Gastroesophageal sphincter (tissue), 4 donors: Measurements from ENCODE around the gene KAT6B. TPM values are rescaled to one million over a fixed set of nuclear protein-coding genes. Genes with fewer than 3 reads are reported as not detected.

Experiments
- ATAC-seq: fragments of 150-250 bp; one replicate; pipeline ENCODE4 v1.9.1; 2016; ENCODE audit warnings: mild to moderate bottlenecking, moderate library complexity
- H3K27ac ChIP-seq, 4 donors: fragments of 200-600 bp; sonication (generic) in 3 of 4; 1 replicate in 3 of 4; 2 replicates in 1 of 4; pipeline ENCODE4 v1.5.1; 2016 to 2019
- H3K27me3 ChIP-seq: fragments of 200-600 bp; sonication (generic); one replicate; pipeline ENCODE4 v1.5.1; 2019
- H3K36me3 ChIP-seq, 2 donors: fragments of 200-600 bp; sonication (generic); one replicate each; pipeline ENCODE4 v1.5.1; 2019; ENCODE audit warnings: control low read depth in 1 of 2
- H3K4me1 ChIP-seq, 3 donors: fragments of 200-600 bp; sonication (generic); 1 replicate in 2 of 3; 2 replicates in 1 of 3; pipeline ENCODE4 v1.5.1; 2016 to 2019; ENCODE audit warnings: control low read depth in 2 of 3
- H3K4me3 ChIP-seq, 2 donors: fragments of 200-600 bp; sonication (generic); one replicate each; pipeline ENCODE4 v1.5.1; 2019; ENCODE audit warnings: mild to moderate bottlenecking in 1 of 2, moderate library complexity in 1 of 2
- H3K9me3 ChIP-seq, 3 donors: fragments of 200-600 bp; sonication (generic); one replicate each; pipeline ENCODE4 v1.5.1; 2017 to 2019; ENCODE audit warnings: control low read depth in 2 of 3
- EP300 ChIP-seq: sonication (generic); formaldehyde crosslinking; IDR thresholded peaks from one replicate; pipeline ENCODE4 v1.6.1; 2017; ENCODE audit warnings: antibody characterized with exemption, mild to moderate bottlenecking
- POLR2A ChIP-seq, 2 donors: fragments of 450-650 bp; IDR thresholded peaks; one replicate each; pipeline ENCODE4 v1.6.1; 2017; ENCODE audit warnings: antibody characterized with exemption in 2 of 2, mild to moderate bottlenecking in 2 of 2, moderate library complexity in 1 of 2
- POLR2AphosphoS5 ChIP-seq: sonication (generic); formaldehyde crosslinking; IDR thresholded peaks from one replicate; pipeline ENCODE4 v1.6.1; 2017; ENCODE audit warnings: antibody characterized with exemption
- WGBS, 2 donors: methylation state at CpG; one replicate each; pipeline ENCODE4 v1.1.5; 2018; ENCODE audit warnings: low coverage in 1 of 2; 5-methylcytosine and 5-hydroxymethylcytosine counted together
- total RNA-seq, 4 donors: library from RNA; depleted of rRNA; stranded (reverse); fragments of >200 nt; gene quantifications; one replicate each; pipeline ENCODE4 v1.1.0, GENCODE V29; 2016
- TF ChIP-seq, protein P1 (sequence below), 4 experiments: fragments of 200-600 bp in 2 of 4; fragments of 450-650 bp in 2 of 4; sonication (generic) in 1 of 4; IDR thresholded peaks; one replicate each; pipeline ENCODE4 v1.5.1; 2017 to 2019; ENCODE audit warnings: antibody characterized with exemption in 4 of 4, mild to moderate bottlenecking in 2 of 4, moderate library complexity in 2 of 4

The KAT6B gene
- total RNA-seq, 4 donors from 2014 or later = 35.8 to 107 (median 82.9) TPM

GRCh38 chr10:75071756-75072155 is 245.4 kb downstream of the KAT6B start:
- no peaks in the 10 kb centered on the region for H3K9me3 ChIP-seq
- no peak overlapping the region for H3K27ac ChIP-seq
- TF ChIP-seq POLR2AphosphoS5 (no peak), EP300 (no peak), POLR2A (IDR thresholded peaks at IDR 0.05) (no peak)
- TF ChIP-seq, protein P1, sequence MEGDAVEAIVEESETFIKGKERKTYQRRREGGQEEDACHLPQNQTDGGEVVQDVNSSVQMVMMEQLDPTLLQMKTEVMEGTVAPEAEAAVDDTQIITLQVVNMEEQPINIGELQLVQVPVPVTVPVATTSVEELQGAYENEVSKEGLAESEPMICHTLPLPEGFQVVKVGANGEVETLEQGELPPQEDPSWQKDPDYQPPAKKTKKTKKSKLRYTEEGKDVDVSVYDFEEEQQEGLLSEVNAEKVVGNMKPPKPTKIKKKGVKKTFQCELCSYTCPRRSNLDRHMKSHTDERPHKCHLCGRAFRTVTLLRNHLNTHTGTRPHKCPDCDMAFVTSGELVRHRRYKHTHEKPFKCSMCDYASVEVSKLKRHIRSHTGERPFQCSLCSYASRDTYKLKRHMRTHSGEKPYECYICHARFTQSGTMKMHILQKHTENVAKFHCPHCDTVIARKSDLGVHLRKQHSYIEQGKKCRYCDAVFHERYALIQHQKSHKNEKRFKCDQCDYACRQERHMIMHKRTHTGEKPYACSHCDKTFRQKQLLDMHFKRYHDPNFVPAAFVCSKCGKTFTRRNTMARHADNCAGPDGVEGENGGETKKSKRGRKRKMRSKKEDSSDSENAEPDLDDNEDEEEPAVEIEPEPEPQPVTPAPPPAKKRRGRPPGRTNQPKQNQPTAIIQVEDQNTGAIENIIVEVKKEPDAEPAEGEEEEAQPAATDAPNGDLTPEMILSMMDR (IDR thresholded peaks at IDR 0.05) = no peak
- no peak for ATAC-seq
- H3K36me3 ChIP-seq = no peaks in the 10 kb centered on the region
- H3K4me1 ChIP-seq = peaks cover 0 to 16% (median 0%) of the 10 kb centered on the region in 3 donors
- no peaks in the 10 kb centered on the region for H3K27me3 ChIP-seq
- 70 to 86% methylated on average over 9 of the region's 14 CpGs for WGBS, 2 donors
- no peak overlapping the region for H3K4me3 ChIP-seq

GRCh38 chr10:75072727-75073126 is 246.3 kb downstream of the KAT6B start:
- Histone ChIP-seq H3K27ac (no peak overlapping the region), H3K36me3 (no peaks in the 10 kb centered on the region), H3K9me3 (no peaks in the 10 kb centered on the region), H3K4me1 (peaks cover 0 to 16% (median 0%) of the 10 kb centered on the region in 3 donors), H3K4me3 (no peak overlapping the region), H3K27me3 (no peaks in the 10 kb centered on the region)
- TF ChIP-seq, protein P1 (IDR thresholded peaks at IDR 0.05) = no peak
- TF ChIP-seq EP300 (no peak), POLR2A (IDR thresholded peaks at IDR 0.05) (no peak), POLR2AphosphoS5 (no peak)
- 65 to 97% methylated on average over 5 to 6 of the region's 14 CpGs for WGBS, 2 donors
- ATAC-seq = no peak

- Histone ChIP-seq H3K27ac (no peak overlapping the region), H3K27me3 (no peaks in the 10 kb centered on the region), H3K9me3 (no peaks in the 10 kb centered on the region), H3K36me3 (no peaks in the 10 kb centered on the region), H3K4me3 (no peak overlapping the region), H3K4me1 (peaks cover 0 to 16% (median 0%) of the 10 kb centered on the region in 3 donors)
- ATAC-seq = no peak
- TF ChIP-seq EP300 = no peak
- no peak for TF ChIP-seq POLR2AphosphoS5
- TF ChIP-seq, protein P1 (IDR thresholded peaks at IDR 0.05) = no peak
- no peak for TF ChIP-seq POLR2A (IDR thresholded peaks at IDR 0.05)
- WGBS, 2 donors = no CpG with 5 or more reads among the region's 17 CpGs
Observed at GRCh38 chr10:75073442-75073841, 247.0 kb downstream of the KAT6B start.

DNA sequence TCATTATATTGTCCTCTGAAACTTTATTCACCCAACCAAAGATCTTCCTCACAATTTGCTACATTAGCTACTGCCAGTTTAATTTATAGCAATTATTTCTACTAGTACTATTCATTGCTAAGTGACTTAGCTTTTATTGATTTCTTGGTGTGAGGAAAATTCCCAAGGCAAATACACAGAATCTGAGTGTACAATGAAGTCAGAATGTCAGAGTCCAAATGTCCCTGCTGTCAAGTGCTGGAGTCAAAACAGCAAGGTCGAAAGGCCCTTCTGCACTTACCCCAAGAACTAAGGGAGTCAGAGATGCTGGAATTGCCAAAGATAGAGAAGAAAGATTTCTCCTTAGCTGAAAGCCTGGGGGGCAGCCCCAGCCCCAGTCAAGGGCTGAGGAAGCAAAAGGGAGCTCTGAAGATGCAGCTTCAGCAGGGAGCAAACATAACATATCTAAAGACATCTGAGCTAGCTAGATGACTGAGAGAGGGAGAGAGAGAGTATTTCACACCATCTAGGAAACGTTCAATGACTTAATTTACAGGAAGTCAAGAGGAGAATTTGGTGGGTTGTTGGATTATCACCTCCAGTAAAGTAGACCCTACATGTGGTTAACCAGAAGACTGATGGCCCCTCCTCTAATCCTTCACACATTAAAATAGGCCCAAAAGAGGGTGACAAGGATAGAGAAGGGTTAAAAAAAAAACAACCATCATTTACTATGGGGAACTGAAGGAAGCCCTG is 248.5 kb downstream of the KAT6B start:
- TF ChIP-seq, protein P1 (IDR thresholded peaks at IDR 0.05) = no peak
- TF ChIP-seq EP300 (no peak), POLR2A (IDR thresholded peaks at IDR 0.05) (no peak), POLR2AphosphoS5 (no peak)
- ATAC-seq = no peak
- WGBS, 2 donors = 67 to 83% methylated on average over 2 of the region's 2 CpGs

DNA sequence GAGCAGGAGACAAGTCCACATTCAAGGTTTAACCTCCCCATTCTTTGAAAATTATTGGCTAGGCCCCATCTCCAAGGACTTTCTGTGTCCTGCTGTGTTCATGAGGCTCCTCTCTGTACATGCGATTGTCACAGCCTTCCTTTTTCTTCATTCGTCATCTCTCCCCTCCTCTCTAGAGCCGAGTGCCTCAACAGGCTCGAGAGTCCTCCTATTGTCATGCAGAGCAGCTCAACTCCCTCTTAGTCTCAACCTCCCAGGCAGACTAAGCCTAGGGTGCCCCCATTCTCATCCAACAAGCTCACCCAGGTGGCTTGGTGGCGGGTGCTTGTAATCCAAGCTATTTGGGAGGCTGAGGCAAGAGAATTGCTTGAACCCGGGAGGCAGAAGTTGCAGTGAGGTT is 249.9 kb downstream of the KAT6B start:
- Histone ChIP-seq H3K9me3 (peaks cover 0 to 4% (median 0%) of the 10 kb centered on the region in 3 donors), H3K4me1 (peaks cover 0 to 5% (median 0%) of the 10 kb centered on the region in 3 donors), H3K27ac (no peak overlapping the region), H3K27me3 (no peaks in the 10 kb centered on the region), H3K4me3 (no peak overlapping the region), H3K36me3 (no peaks in the 10 kb centered on the region)
- WGBS, 2 donors = 60 to 84% methylated on average over 1 to 4 of the region's 6 CpGs
- ATAC-seq = no peak
- TF ChIP-seq, protein P1 (IDR thresholded peaks at IDR 0.05) = no peak
- TF ChIP-seq EP300 = no peak
- no peak for TF ChIP-seq POLR2A (IDR thresholded peaks at IDR 0.05)
- no peak for TF ChIP-seq POLR2AphosphoS5

More for the DNA sequence above, 248.5 kb downstream of the KAT6B start:
- Histone ChIP-seq H3K4me1 (peaks cover 0 to 16% (median 0%) of the 10 kb centered on the region in 3 donors), H3K27ac (no peak overlapping the region), H3K9me3 (no peaks in the 10 kb centered on the region), H3K27me3 (no peaks in the 10 kb centered on the region), H3K4me3 (no peak overlapping the region), H3K36me3 (no peaks in the 10 kb centered on the region)
